Neuronal stem cell (in vitro differentiated cells): Measurements from ENCODE around the gene ST14.
A peak's percentile ranks its signal among the peaks of the same experiment; 100 is the strongest.

Source experiments
- DNase-seq: peaks from one replicate; pipeline ENCODE4 v3.0.0-alpha.2; 2013; ENCODE audit warnings: low spot score
- H2AFZ ChIP-seq: one replicate; pipeline ENCODE4 v1.6.1; 2013; ENCODE audit warnings: mild to moderate bottlenecking, low read length, inconsistent platforms
- H2AK5ac ChIP-seq: 2 replicates; pipeline ENCODE4 v1.6.1; 2013; ENCODE audit warnings: low read depth, mild to moderate bottlenecking, inconsistent platforms, low read length, moderate library complexity, mixed read lengths
- H2BK120ac ChIP-seq: 2 replicates; pipeline ENCODE4 v1.6.1; 2013; ENCODE audit warnings: low read depth, mild to moderate bottlenecking, inconsistent platforms, low read length, moderate library complexity, mixed read lengths
- H2BK12ac ChIP-seq: one replicate; pipeline ENCODE4 v1.6.1; 2013; ENCODE audit warnings: low read length, inconsistent platforms
- H2BK15ac ChIP-seq: 2 replicates; pipeline ENCODE4 v1.6.1; 2013; ENCODE audit warnings: mild to moderate bottlenecking, low read length, inconsistent platforms, mixed read lengths
- H2BK5ac ChIP-seq: one replicate; pipeline ENCODE4 v1.6.1; 2013; ENCODE audit warnings: inconsistent platforms, mild to moderate bottlenecking, low read length, moderate library complexity
- H3K14ac ChIP-seq: one replicate; pipeline ENCODE4 v1.6.1; 2013; ENCODE audit warnings: low read length, inconsistent platforms
- H3K18ac ChIP-seq: 2 replicates; pipeline ENCODE4 v1.6.1; 2013; ENCODE audit warnings: low read length, inconsistent platforms
- H3K23ac ChIP-seq: 2 replicates; pipeline ENCODE4 v1.6.1; 2013; ENCODE audit warnings: low read depth, mild to moderate bottlenecking, mixed read lengths, low read length, inconsistent platforms; ENCODE audit not compliant: poor library complexity
- H3K27ac ChIP-seq: replicated peaks from 3 replicates; pipeline ENCODE4 v1.5.1; 2013; ENCODE audit warnings: low read length, inconsistent platforms
- H3K27me3 ChIP-seq, 3 experiments: 2 replicates each; pipeline ENCODE4 v1.6.1; 2013; ENCODE audit warnings: low read length in 3 of 3, mild to moderate bottlenecking in 2 of 3, inconsistent platforms in 1 of 3, low read depth in 1 of 3, mixed read lengths in 1 of 3, moderate library complexity in 1 of 3; ENCODE audit not compliant: control insufficient read depth in 3 of 3, insufficient read depth in 3 of 3
- H3K36me3 ChIP-seq, 2 donors: replicated peaks in 1 of 2; 2 replicates each; pipeline ENCODE4 v1.6.1; 2013; ENCODE audit warnings: low read length in 2 of 2; ENCODE audit not compliant: control insufficient read depth in 2 of 2, insufficient read depth in 2 of 2
- H3K4ac ChIP-seq: 2 replicates; pipeline ENCODE4 v1.6.1; 2013; ENCODE audit warnings: inconsistent platforms, mild to moderate bottlenecking, low read length, moderate library complexity
- H3K4me1 ChIP-seq, 2 donors: 1 replicate in 1 of 2; 2 replicates in 1 of 2; pipeline ENCODE4 v1.6.1; 2013; ENCODE audit warnings: low read length in 2 of 2, low read depth in 1 of 2; ENCODE audit not compliant: control insufficient read depth in 2 of 2, insufficient read depth in 1 of 2
- H3K4me2 ChIP-seq: one replicate; pipeline ENCODE4 v1.6.1; 2013; ENCODE audit warnings: mild to moderate bottlenecking, low read length, inconsistent platforms; ENCODE audit not compliant: insufficient read depth, poor library complexity, severe bottlenecking
- H3K4me3 ChIP-seq, 2 donors: 2 replicates each; pipeline ENCODE4 v1.5.1; 2013; ENCODE audit warnings: low read length in 2 of 2, mild to moderate bottlenecking in 2 of 2, inconsistent platforms in 1 of 2, moderate library complexity in 1 of 2
- H3K79me1 ChIP-seq: one replicate; pipeline ENCODE4 v1.6.1; 2013; ENCODE audit warnings: low read depth, mild to moderate bottlenecking, inconsistent platforms, low read length, moderate library complexity
- H3K9ac ChIP-seq: one replicate; pipeline ENCODE4 v1.6.1; 2013; ENCODE audit warnings: mild to moderate bottlenecking, low read depth, low read length, inconsistent platforms; ENCODE audit not compliant: poor library complexity
- H3K9me3 ChIP-seq, 2 donors: replicated peaks in 1 of 2; 2 replicates each; pipeline versions ENCODE3 to v1.6.1; 2013; ENCODE audit warnings: low read length in 2 of 2, mild to moderate bottlenecking in 2 of 2, inconsistent platforms in 1 of 2, low read depth in 1 of 2, mixed read lengths in 1 of 2, moderate library complexity in 1 of 2; ENCODE audit not compliant: control insufficient read depth in 2 of 2, insufficient read depth in 1 of 2
- H4K8ac ChIP-seq: one replicate; pipeline ENCODE4 v1.6.1; 2013; ENCODE audit warnings: low read depth, mild to moderate bottlenecking, inconsistent platforms, low read length, moderate library complexity
- H4K91ac ChIP-seq: one replicate; pipeline ENCODE4 v1.6.1; 2013; ENCODE audit warnings: low read length, low read depth, mild to moderate bottlenecking, inconsistent platforms; ENCODE audit not compliant: poor library complexity
- WGBS, 2 donors: extraction: QIAGEN DNeasy Blood & Tissue Kit; methylation state at CpG; one replicate each; pipeline ENCODE4 v1.1.7; 2013; ENCODE audit warnings: missing lambda C conversion rate in 2 of 2, mixed read lengths in 1 of 2; ENCODE audit not compliant: insufficient read length in 2 of 2, insufficient replicate concordance in 1 of 2; ENCODE audit errors: extremely low coverage in 2 of 2; 5-methylcytosine and 5-hydroxymethylcytosine counted together

The ST14 gene

GRCh38 chr11:130198292-130198691, 38.7 kb downstream of the ST14 start:
- peaks cover 0 to 4% of the 10 kb centered on the region in 2 donors for H3K4me1 ChIP-seq
- no peaks in the 10 kb centered on the region for H3K36me3 ChIP-seq
- no peak overlapping the region for H2AFZ ChIP-seq
- no peak overlapping the region for H3K4me3 ChIP-seq
- no peak overlapping the region for H3K23ac ChIP-seq
- H3K14ac ChIP-seq: no peak overlapping the region
- H2BK5ac ChIP-seq: peak overlapping the region; percentile 66
- H4K91ac ChIP-seq: no peak overlapping the region
- DNase-seq: no peak
- no peaks in the 10 kb centered on the region for H3K79me1 ChIP-seq
- H2BK12ac ChIP-seq: peak overlapping the region; percentile 41
- H2BK120ac ChIP-seq: no peak overlapping the region
- H3K18ac ChIP-seq: peak overlapping the region; percentile 60
- peak overlapping the region; percentile 72 for H2AK5ac ChIP-seq
- no peak overlapping the region for H4K8ac ChIP-seq
- H3K27me3 ChIP-seq: peaks cover 0 to 15% (median 0%) of the 10 kb centered on the region in 3 experiments
- no peak overlapping the region for H3K4ac ChIP-seq
- H3K27ac ChIP-seq: no peak overlapping the region
- H3K9ac ChIP-seq: no peak overlapping the region
- peaks cover 5 to 10% of the 10 kb centered on the region in 2 donors for H3K9me3 ChIP-seq
- no peak overlapping the region for H2BK15ac ChIP-seq
- H3K4me2 ChIP-seq: no peak overlapping the region
- no CpG with 5 or more reads among the region's 22 CpGs for WGBS, 2 donors

GRCh38 chr11:130198964-130199363, 39.4 kb downstream of the ST14 start:
- Histone ChIP-seq H2BK5ac (no peak overlapping the region), H4K91ac (no peak overlapping the region), H3K9me3 (peaks cover 7 to 10% of the 10 kb centered on the region in 2 donors), H3K23ac (no peak overlapping the region), H3K4me2 (no peak overlapping the region), H4K8ac (no peak overlapping the region), H3K14ac (peak overlapping the region; percentile 87), H2AK5ac (peak overlapping the region; percentile 73), H2BK15ac (no peak overlapping the region), H3K9ac (no peak overlapping the region), H3K27me3 (peaks cover 0 to 15% (median 0%) of the 10 kb centered on the region in 3 experiments), H2AFZ (no peak overlapping the region), H3K4ac (no peak overlapping the region), H3K4me1 (peaks cover 0 to 4% of the 10 kb centered on the region in 2 donors), H3K27ac (no peak overlapping the region), H3K18ac (no peak overlapping the region), H3K79me1 (no peaks in the 10 kb centered on the region), H3K4me3 (no peak overlapping the region), H3K36me3 (no peaks in the 10 kb centered on the region), H2BK12ac (no peak overlapping the region), H2BK120ac (no peak overlapping the region)
- DNase-seq: no peak
- no CpG with 5 or more reads among the region's 15 CpGs for WGBS, 2 donors

DNA sequence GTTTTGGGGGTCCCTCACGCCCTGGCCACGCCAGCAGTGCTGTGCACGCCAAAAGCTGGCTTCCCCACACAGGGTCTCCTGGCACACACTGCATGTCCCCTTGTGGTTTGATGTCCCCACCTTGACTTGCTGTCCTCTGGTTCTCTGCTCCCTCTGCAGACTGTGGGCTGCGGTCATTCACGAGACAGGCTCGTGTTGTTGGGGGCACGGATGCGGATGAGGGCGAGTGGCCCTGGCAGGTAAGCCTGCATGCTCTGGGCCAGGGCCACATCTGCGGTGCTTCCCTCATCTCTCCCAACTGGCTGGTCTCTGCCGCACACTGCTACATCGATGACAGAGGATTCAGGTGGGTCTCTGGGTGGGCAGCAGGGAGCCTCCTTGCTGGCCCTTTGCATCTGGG, 40.2 kb downstream of the ST14 start:
- H3K4me1 ChIP-seq: peaks cover 0 to 4% of the 10 kb centered on the region in 2 donors
- H2BK15ac ChIP-seq: no peak overlapping the region
- H3K9me3 ChIP-seq: peaks cover 5 to 10% of the 10 kb centered on the region in 2 donors
- no peak overlapping the region for H3K23ac ChIP-seq
- no peak overlapping the region for H2AK5ac ChIP-seq
- H2BK12ac ChIP-seq: no peak overlapping the region
- H3K27me3 ChIP-seq: peaks cover 0 to 15% (median 0%) of the 10 kb centered on the region in 3 experiments
- H3K4me2 ChIP-seq: no peak overlapping the region
- no peak overlapping the region for H2BK5ac ChIP-seq
- H4K91ac ChIP-seq: no peak overlapping the region
- H3K36me3 ChIP-seq: no peaks in the 10 kb centered on the region
- H4K8ac ChIP-seq: no peak overlapping the region
- no CpG with 5 or more reads among the region's 12 CpGs for WGBS, 2 donors
- H2BK120ac ChIP-seq: no peak overlapping the region
- H3K18ac ChIP-seq: no peak overlapping the region
- no peak overlapping the region for H3K4me3 ChIP-seq
- H3K79me1 ChIP-seq: no peaks in the 10 kb centered on the region
- H3K4ac ChIP-seq: no peak overlapping the region
- H3K9ac ChIP-seq: no peak overlapping the region
- peak overlapping the region; percentile 49 for H3K14ac ChIP-seq
- no peak overlapping the region for H2AFZ ChIP-seq
- H3K27ac ChIP-seq: no peak overlapping the region
- DNase-seq: no peak

DNA sequence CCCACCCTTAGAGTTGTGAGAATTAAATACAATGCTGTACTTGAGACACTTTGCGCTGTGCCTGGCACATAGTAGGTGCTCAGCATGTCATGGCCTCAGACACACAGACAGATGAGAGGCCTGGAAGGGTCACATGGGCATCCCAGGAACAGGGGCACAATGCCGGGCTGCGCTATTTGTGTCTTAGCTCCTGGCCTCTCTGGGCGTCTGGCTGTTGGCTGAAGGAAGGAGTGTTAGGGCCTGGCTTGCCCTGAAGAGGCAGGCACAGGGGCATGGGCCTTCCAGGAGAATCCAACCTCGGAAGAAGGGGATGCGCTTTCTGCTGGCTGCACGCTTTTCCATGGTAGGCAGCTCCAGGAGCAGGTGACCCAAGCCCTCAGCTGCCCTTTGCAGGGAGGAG, 41.4 kb downstream of the ST14 start:
- no peak for DNase-seq
- H2BK12ac ChIP-seq: peak overlapping the region; percentile 73
- H3K23ac ChIP-seq: peak overlapping the region; percentile 73
- H3K4ac ChIP-seq: no peak overlapping the region
- no peak overlapping the region for H4K8ac ChIP-seq
- H3K79me1 ChIP-seq: no peaks in the 10 kb centered on the region
- H3K18ac ChIP-seq: peak overlapping the region; percentile 57
- H3K4me1 ChIP-seq: peaks cover 0 to 4% of the 10 kb centered on the region in 2 donors
- H3K4me3 ChIP-seq: peak overlapping the region in 1 of 2 donors; percentile 24
- no peaks in the 10 kb centered on the region for H3K36me3 ChIP-seq
- H3K14ac ChIP-seq: no peak overlapping the region
- no CpG with 5 or more reads among the region's 7 CpGs for WGBS, 2 donors
- no peak overlapping the region for H2BK120ac ChIP-seq
- H2BK5ac ChIP-seq: no peak overlapping the region
- H2AK5ac ChIP-seq: peak overlapping the region; percentile 81
- no peak overlapping the region for H4K91ac ChIP-seq
- peaks cover 0 to 15% (median 0%) of the 10 kb centered on the region in 3 experiments for H3K27me3 ChIP-seq
- no peak overlapping the region for H3K9ac ChIP-seq
- H3K9me3 ChIP-seq: peaks cover 5 to 10% of the 10 kb centered on the region in 2 donors
- no peak overlapping the region for H3K27ac ChIP-seq
- no peak overlapping the region for H3K4me2 ChIP-seq
- no peak overlapping the region for H2AFZ ChIP-seq
- H2BK15ac ChIP-seq: peak overlapping the region; percentile 92
